Uterus (tissue), 4 donors: ENCODE data around the gene SPTBN4. TPM values are rescaled to one million over a fixed set of nuclear protein-coding genes. Genes with fewer than 3 reads are reported as not detected.
"Not testable (repeated sequence)": the region's sequence is repeated elsewhere in the genome, so short reads cannot be mapped to it uniquely, and the experiment has no call there.

Experiments used
- DNase-seq, 2 donors: peaks; one replicate each; pipeline ENCODE4 v3.0.0-alpha.2; 2019 to 2020
- H3K27ac ChIP-seq, 2 donors: fragments of 200-600 bp; sonication (generic); 1 replicate in 1 of 2; 2 replicates in 1 of 2; pipeline ENCODE4 v1.5.1; 2016 to 2018
- H3K27me3 ChIP-seq, 2 donors: fragments of 200-600 bp; sonication (generic); one replicate each; pipeline ENCODE4 v1.5.1; 2018 to 2019; ENCODE audit warnings: control low read depth in 1 of 2
- H3K36me3 ChIP-seq, 2 donors: fragments of 200-600 bp; sonication (generic); one replicate each; pipeline ENCODE4 v1.5.1; 2019; ENCODE audit warnings: control low read depth in 1 of 2
- H3K4me1 ChIP-seq, 2 donors: fragments of 200-600 bp; sonication (generic); one replicate each; pipeline ENCODE4 v1.5.1; 2018 to 2019; ENCODE audit warnings: control low read depth in 1 of 2
- H3K4me3 ChIP-seq, 2 donors: fragments of 200-600 bp; sonication (generic); 1 replicate in 1 of 2; 2 replicates in 1 of 2; pipeline ENCODE4 v1.5.1; 2018 to 2019; ENCODE audit warnings: mild to moderate bottlenecking in 1 of 2
- H3K9me3 ChIP-seq, 2 donors: fragments of 200-600 bp; sonication (generic); one replicate each; pipeline ENCODE4 v1.5.1; 2019; ENCODE audit warnings: control low read depth in 1 of 2
- CTCF ChIP-seq, 4 experiments: fragments of 200-600 bp in 2 of 4; fragments of 450-650 bp in 2 of 4; sonication (generic) in 2 of 4; IDR thresholded peaks; one replicate each; pipeline ENCODE4 v1.5.1; 2016 to 2019; ENCODE audit warnings: antibody characterized with exemption in 4 of 4, mild to moderate bottlenecking in 2 of 4, moderate library complexity in 1 of 4
- POLR2A ChIP-seq, 2 donors: fragments of 450-650 bp; IDR thresholded peaks; one replicate each; pipeline ENCODE4 v1.6.1; 2016; ENCODE audit warnings: antibody characterized with exemption in 2 of 2, mild to moderate bottlenecking in 1 of 2, moderate library complexity in 1 of 2
- intact Hi-C: fragments of 100-400 bp; cut with DNase I; formaldehyde crosslinking; loops from one replicate; pipeline ENCODE4 v1.15.1; 2023; ENCODE audit warnings: low total_unique reads
- total RNA-seq, 4 donors: library from RNA; depleted of rRNA in 3 of 4; stranded (reverse); fragments of >200 nt in 3 of 4; gene quantifications; one replicate each; pipeline versions ENCODE4 v1.1.0 to v1.2.4, GENCODE V29; 2014 to 2023
- donor health status: DM: yes; HTN: yes; CAD: no.

The SPTBN4 gene
- total RNA-seq, 4 donors from 2014 or later: 3.1 to 7.0 (median 5.3) TPM; not detected in 1

- no peak overlapping the region for H3K4me3 ChIP-seq
- no peak for TF ChIP-seq POLR2A (IDR thresholded peaks at IDR 0.05)
- no peak for TF ChIP-seq CTCF (IDR thresholded peaks at IDR 0.05)
- no peaks in the 10 kb centered on the region for H3K4me1 ChIP-seq
- no peak overlapping the region for H3K27ac ChIP-seq
- H3K9me3 ChIP-seq: no peaks in the 10 kb centered on the region
- intact Hi-C loops: no loop called here
- H3K36me3 ChIP-seq: no peaks in the 10 kb centered on the region
- DNase-seq: no peak
- no peaks in the 10 kb centered on the region for H3K27me3 ChIP-seq
Observed at GRCh38 chr19:40555978-40556689, 89.3 kb downstream of the SPTBN4 start.

- DNase-seq: no peak
- Histone ChIP-seq H3K4me1 (no peaks in the 10 kb centered on the region), H3K9me3 (no peaks in the 10 kb centered on the region), H3K27me3 (no peaks in the 10 kb centered on the region), H3K36me3 (no peaks in the 10 kb centered on the region), H3K27ac (no peak overlapping the region), H3K4me3 (no peak overlapping the region)
- intact Hi-C loops: no loop called here
- no peak for TF ChIP-seq CTCF (IDR thresholded peaks at IDR 0.05)
Observed at GRCh38 chr19:40556953-40557530, 90.2 kb downstream of the SPTBN4 start.

GRCh38 chr19:40559394-40559793 is 92.6 kb downstream of the SPTBN4 start:
- intact Hi-C loops: no loop called here
- TF ChIP-seq POLR2A (IDR thresholded peaks at IDR 0.05) (no peak), CTCF (IDR thresholded peaks at IDR 0.05) (no peak)
- H3K36me3 ChIP-seq: no peaks in the 10 kb centered on the region
- no peak overlapping the region for H3K4me3 ChIP-seq
- H3K27ac ChIP-seq: no peak overlapping the region
- no peaks in the 10 kb centered on the region for H3K4me1 ChIP-seq
- H3K27me3 ChIP-seq: no peaks in the 10 kb centered on the region
- H3K9me3 ChIP-seq: no peaks in the 10 kb centered on the region
- DNase-seq: no peak

- DNase-seq: no peak
- Histone ChIP-seq H3K27me3 (no peaks in the 10 kb centered on the region), H3K4me3 (no peak overlapping the region), H3K36me3 (no peaks in the 10 kb centered on the region), H3K27ac (no peak overlapping the region), H3K4me1 (no peaks in the 10 kb centered on the region), H3K9me3 (no peaks in the 10 kb centered on the region)
- intact Hi-C loops: no loop called here
- no peak for TF ChIP-seq CTCF (IDR thresholded peaks at IDR 0.05)
- no peak for TF ChIP-seq POLR2A (IDR thresholded peaks at IDR 0.05)
Observed at GRCh38 chr19:40560092-40560507, 93.3 kb downstream of the SPTBN4 start.

GRCh38 chr19:40561947-40562346 is 95.1 kb downstream of the SPTBN4 start:
- H3K4me1 ChIP-seq: no peaks in the 10 kb centered on the region
- no peak overlapping the region for H3K27ac ChIP-seq
- no peaks in the 10 kb centered on the region for H3K36me3 ChIP-seq
- H3K27me3 ChIP-seq: no peaks in the 10 kb centered on the region
- DNase-seq: no peak
- H3K4me3 ChIP-seq: no peak overlapping the region
- TF ChIP-seq CTCF (IDR thresholded peaks at IDR 0.05) (no peak), POLR2A (IDR thresholded peaks at IDR 0.05) (no peak)
- intact Hi-C loops: no loop called here
- no peaks in the 10 kb centered on the region for H3K9me3 ChIP-seq

GRCh38 chr19:40564535-40564934 is 97.7 kb downstream of the SPTBN4 start:
- H3K4me3 ChIP-seq, H3K27ac ChIP-seq, H3K36me3 ChIP-seq, H3K9me3 ChIP-seq, DNase-seq, H3K4me1 ChIP-seq, H3K27me3 ChIP-seq, intact Hi-C loops: not testable (repeated sequence)
